Ovary (tissue), 3 donors: ENCODE measurements around the gene MEGF10.

Experiments
- EP300 ChIP-seq: sonication (generic); formaldehyde crosslinking; IDR thresholded peaks from one replicate; pipeline ENCODE4 v1.6.1; 2017; ENCODE audit warnings: antibody characterized with exemption
- POLR2A ChIP-seq: fragments of 450-650 bp; IDR thresholded peaks from one replicate; pipeline ENCODE4 v1.6.1; 2017; ENCODE audit warnings: antibody characterized with exemption, mild to moderate bottlenecking, moderate library complexity
- TF ChIP-seq, protein P1 (sequence below), 3 donors: fragments of 450-650 bp in 2 of 3; fragments of 200-600 bp in 1 of 3; IDR thresholded peaks; one replicate each; pipeline versions ENCODE4 v1.5.1 to v1.8.0; 2016 to 2022; ENCODE audit warnings: antibody characterized with exemption in 3 of 3, mild to moderate bottlenecking in 1 of 3
- donor health status: DM: no; HTN: no; CAD: no.

DNA sequence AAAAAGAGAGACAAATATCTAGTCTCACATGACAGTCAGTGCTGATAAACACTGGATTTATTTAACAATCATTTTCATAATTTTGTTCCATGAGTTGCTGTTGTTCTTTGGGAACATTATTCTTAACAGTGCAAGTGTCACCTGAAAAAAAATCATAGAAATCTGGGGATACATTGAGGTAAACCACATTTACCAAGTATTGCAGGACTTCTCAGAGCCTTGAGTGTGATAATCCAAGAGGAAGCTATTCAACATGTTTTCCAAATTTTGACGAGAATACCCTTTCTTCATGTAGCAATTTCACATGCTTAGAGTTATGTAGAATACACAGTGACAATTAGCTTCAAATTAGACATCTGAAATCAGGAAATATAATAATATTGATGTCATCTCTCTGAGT lies 108.5 kb downstream of the MEGF10 start:
- TF ChIP-seq EP300, result no peak
- no peak for TF ChIP-seq POLR2A
- TF ChIP-seq, protein P1, sequence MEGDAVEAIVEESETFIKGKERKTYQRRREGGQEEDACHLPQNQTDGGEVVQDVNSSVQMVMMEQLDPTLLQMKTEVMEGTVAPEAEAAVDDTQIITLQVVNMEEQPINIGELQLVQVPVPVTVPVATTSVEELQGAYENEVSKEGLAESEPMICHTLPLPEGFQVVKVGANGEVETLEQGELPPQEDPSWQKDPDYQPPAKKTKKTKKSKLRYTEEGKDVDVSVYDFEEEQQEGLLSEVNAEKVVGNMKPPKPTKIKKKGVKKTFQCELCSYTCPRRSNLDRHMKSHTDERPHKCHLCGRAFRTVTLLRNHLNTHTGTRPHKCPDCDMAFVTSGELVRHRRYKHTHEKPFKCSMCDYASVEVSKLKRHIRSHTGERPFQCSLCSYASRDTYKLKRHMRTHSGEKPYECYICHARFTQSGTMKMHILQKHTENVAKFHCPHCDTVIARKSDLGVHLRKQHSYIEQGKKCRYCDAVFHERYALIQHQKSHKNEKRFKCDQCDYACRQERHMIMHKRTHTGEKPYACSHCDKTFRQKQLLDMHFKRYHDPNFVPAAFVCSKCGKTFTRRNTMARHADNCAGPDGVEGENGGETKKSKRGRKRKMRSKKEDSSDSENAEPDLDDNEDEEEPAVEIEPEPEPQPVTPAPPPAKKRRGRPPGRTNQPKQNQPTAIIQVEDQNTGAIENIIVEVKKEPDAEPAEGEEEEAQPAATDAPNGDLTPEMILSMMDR (IDR thresholded peaks at IDR 0.05), result no peak
